Measurements from ENCODE around the gene SPINT2.

Gene SPINT2

DNA sequence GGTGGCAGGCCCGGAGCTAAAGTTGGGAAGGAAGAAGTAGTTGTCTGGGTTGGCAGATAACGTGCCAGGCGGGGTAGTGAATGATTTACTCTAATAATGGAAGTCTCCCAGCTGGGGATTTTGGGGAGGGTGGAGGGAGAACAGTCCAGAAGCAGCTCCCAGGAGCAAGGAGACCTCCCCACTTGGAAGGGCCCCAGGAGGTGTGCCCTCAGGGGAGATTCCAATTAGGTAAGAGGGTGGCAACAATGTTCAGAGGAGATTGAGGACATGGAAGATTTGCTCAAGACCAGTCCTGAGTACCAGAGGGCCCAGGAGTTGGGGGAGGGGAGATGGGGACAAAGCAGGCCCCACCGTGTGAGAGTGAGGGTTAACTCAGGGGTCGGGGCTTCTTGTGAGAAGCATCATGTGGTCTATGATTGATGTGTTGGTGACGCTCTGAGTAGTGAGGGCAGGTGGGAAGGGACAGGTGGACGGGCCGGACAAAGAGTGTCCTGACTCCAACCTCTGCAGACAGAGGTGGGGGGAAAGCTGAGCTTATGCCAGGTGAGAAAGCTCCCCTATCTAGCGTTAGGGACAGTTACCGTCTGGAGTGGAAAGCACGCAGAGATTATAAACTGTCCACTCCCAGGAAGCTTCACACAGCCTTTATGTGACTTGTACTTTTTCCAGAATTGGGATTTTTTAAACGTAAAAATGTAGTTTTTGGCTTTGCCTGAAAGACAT is 3.5 kb downstream of the SPINT2 start:
- no peak for DNase-seq (ENCODE audit: low spot score)

- DNase-seq (ENCODE audit: low spot score), result no peak
Observed at GRCh38 chr19:38268539-38268938, 4.2 kb downstream of the SPINT2 start.

DNA sequence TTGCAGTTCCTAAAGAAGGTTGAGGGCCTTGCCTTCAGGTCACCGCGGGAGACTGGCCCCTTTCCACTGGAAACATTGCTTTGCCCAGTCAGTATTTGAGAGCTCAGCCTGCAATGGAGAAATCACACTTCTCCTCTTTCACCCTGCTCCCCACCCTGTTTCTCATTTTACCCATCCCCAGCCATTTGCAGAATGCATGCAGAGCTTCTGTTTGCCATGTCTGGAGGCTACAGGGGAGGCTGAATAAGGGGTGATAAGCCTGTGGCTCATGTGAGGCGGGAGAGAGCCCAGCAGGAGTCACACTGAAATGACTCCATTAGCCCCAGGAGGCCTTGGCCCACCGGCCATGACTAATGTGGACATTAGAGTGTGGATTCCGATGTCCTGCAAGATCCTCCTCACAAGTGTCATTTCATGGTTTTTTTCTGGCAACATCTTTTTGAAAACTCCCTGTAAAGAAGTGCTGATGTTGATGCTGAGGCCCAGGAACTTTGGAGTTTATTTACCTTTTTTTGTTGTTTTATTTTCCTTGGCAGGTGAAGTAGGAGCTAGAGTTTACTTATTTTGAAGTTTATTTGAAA is 6.3 kb downstream of the SPINT2 start:
- no peak for DNase-seq (ENCODE audit: low spot score)

DNA sequence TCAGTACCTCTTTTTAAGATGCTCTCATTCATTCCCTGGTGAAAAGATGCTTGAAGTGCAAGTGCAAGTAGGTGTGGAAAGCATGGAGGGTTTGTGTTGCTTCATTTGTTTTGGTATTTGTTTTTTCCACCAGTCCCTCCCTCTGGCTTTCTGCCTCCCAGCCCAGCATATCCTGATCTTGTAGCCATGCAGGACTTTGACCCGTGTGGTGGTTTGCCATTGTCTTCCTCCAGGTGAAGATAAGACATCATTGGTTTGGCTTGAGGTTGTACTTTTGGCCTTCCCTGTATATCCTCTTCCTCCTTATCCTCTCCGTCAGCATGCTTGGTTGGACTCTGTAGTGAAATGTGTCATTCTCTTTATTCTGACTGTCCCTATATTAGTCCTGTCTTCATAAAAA is 9.1 kb downstream of the SPINT2 start:
- no peak for DNase-seq (ENCODE audit: low spot score)

GRCh38 chr19:38274739-38275138 is 10.4 kb downstream of the SPINT2 start:
- no peak for DNase-seq (ENCODE audit: low spot score)

DNA sequence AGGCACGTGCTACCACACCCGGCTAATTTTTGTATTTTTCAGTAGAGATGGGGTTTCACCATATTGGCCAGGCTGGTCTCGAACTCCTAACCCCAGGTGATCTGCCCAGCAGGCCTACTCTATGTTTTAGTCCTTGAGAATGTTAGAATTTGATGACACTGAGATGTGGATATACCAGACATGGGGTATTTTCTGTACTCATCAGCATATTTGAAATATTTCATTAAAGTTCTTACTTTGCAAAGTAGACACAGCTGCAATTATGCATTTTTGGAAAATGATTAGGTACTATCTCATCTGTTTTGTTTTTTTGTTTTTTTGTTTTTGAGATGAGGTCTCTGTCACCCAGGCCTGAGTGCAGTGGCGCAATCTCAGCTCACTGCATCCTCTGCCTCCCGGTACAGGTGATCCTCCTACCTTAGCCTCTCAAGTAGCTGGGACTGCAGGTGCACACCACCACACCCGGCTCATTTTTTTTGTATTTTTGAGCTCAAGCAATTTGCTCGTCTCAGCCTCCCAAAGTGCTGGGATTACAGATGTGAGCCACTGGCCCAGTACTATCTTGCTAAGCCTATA is 12.7 kb downstream of the SPINT2 start:
- DNase-seq (ENCODE audit: low spot score), result no peak

DNA sequence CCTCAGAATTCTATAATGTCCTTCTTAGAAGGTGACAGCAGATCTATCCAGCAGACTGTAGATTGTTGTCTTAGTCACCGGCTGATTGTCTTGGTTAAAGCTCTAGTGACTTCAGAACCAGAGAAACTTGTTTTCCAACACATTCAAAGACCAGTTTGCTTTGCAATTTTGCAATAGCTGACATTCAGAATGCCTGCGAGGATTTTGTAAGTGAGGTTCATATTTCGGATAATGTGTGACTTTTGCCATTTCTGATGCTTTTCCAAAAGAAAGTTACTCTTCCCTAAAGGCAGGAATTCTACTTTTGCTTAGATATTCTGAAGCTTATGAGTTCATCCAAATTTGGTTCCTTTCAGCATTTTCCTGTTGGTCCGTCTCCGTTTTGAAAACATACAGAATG is 13.2 kb downstream of the SPINT2 start:
- DNase-seq (ENCODE audit: low spot score), result no peak

GRCh38 chr19:38277969-38278680 is 13.8 kb downstream of the SPINT2 start:
- peak; percentile 72 for DNase-seq (ENCODE audit: low spot score)

GRCh38 chr19:38278751-38279150 is 14.4 kb downstream of the SPINT2 start:
- DNase-seq (ENCODE audit: low spot score), result no peak

DNA sequence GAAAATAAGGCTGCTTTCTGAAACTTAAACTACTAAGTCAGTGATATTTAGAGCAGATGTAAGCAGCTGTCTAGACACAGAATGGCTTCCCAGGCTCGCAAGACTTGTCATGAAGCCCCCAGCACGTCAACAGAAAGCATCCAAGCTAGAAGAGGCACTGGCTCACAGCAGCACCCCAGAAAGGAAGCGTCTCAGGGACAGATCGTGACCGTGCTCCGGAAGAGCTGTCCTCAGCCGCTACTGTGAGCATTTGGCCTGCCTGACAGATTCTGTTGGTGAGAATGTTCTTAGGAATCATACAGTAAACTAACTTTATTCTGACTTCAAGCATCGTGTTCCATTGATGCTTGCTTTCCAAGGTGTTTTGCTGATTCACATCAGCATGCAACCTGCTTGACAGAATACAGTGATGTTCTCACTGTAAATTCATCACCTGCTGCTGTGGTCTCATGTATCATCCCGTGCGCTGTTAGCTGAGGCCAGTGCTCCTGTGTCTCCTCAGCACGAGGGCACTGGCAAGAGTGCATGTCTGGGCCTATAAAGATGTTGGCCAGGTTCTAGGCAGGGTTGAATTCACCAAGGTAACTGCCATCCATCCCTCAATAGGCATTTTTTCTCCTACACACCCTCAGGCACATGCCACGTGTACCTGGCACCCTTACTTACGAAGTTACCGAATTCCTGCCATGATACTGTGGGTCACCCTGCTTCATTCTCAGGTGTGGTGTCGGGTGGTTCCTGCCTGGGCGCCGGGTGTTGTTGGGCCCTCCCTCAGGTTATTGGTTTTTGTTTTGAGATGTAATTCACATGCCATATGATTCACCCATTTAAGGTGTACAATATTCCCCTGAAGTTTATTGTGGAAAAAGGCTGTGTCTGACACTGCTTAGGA is 15.9 kb downstream of the SPINT2 start:
- no peak for DNase-seq (ENCODE audit: low spot score)

GRCh38 chr19:38281811-38282566 is 17.6 kb downstream of the SPINT2 start:
- DNase-seq (ENCODE audit: low spot score), result no peak

DNA sequence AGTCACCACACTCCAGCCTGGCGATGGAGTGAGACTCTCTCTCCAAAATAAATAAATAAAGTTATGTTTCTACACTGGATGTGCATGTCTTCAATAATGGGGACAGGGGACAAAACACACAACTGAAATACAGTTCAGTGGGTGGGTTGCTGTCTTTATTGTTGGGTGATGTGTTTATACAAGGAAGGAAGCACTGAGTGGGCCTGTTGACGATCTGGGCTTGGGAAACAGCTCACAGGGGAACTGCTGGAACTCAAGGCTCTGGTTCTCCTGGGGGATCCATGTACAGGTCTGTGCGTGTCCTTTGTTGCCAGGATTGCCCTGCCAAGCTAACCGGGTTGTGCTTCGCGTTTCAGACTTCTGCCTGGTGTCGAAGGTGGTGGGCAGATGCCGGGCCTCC is 18.9 kb downstream of the SPINT2 start:
- no peak for DNase-seq (ENCODE audit: low spot score)

- no peak for DNase-seq (ENCODE audit: low spot score)
Observed at GRCh38 chr19:38284422-38284821, 20.0 kb downstream of the SPINT2 start.

DNA sequence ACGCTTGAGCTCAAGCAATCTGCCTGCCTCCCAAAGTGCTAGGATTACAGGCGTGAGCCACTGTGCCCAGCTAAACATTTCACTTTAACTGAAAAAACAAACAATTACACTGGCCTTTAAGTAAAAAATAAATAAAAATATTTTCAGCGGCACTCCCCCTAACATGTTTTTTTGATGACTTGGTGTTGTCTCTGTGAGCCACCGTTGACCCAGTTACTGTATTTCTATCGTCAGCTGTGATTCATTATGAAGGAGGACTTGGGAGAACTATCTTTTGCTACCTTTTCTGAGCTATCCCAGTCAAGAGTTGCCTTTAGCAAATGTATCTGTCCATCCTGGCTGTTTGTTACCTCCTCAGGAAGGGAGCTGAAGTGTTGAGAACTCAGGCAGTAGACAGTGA is 21.2 kb downstream of the SPINT2 start:
- DNase-seq (ENCODE audit: low spot score), result no peak

- DNase-seq (ENCODE audit: low spot score), result no peak
Observed at GRCh38 chr19:38287604-38288003, 23.2 kb downstream of the SPINT2 start.

GRCh38 chr19:38288123-38288855 is 23.9 kb downstream of the SPINT2 start:
- DNase-seq (ENCODE audit: low spot score), result no peak

DNA sequence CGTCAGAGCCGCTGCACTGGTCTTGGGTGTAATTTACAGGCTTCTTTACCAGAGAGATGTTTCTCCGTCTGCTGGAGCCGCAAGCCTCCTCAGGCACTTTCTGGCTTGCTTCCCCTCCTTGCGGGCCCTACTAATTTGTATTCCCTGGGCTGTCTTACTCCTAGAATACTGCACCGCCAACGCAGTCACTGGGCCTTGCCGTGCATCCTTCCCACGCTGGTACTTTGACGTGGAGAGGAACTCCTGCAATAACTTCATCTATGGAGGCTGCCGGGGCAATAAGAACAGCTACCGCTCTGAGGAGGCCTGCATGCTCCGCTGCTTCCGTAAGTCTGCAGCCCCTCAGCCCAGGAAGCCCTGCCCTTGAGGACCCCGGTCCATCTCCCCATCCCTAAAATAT is 25.6 kb downstream of the SPINT2 start:
- DNase-seq (ENCODE audit: low spot score), result no peak

GRCh38 chr19:38290631-38291147 is 26.3 kb downstream of the SPINT2 start:
- no peak for DNase-seq (ENCODE audit: low spot score)

DNA sequence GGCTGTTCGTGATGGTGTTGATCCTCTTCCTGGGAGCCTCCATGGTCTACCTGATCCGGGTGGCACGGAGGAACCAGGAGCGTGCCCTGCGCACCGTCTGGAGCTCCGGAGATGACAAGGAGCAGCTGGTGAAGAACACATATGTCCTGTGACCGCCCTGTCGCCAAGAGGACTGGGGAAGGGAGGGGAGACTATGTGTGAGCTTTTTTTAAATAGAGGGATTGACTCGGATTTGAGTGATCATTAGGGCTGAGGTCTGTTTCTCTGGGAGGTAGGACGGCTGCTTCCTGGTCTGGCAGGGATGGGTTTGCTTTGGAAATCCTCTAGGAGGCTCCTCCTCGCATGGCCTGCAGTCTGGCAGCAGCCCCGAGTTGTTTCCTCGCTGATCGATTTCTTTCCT is 27.5 kb downstream of the SPINT2 start:
- no peak for DNase-seq (ENCODE audit: low spot score)

DNA sequence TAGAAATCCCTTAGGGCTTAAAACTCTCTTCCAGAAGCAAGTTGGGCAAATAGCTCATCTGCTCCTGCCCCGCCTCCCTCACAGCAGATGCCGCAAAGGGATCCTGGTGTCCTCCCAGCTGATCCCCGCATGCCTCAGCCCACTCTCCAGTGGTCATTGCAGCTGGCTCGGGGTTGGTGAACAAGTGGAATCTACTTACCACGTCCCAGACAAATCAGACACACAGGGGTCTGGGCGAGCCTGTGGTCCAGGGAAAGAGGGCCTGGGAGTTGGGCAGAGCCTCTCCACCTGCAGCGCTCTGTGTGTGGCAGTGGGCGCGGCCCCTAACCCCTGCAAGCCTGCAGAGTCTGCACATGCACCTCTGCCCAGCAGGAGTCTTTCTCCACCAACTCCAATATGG is 28.9 kb downstream of the SPINT2 start:
- DNase-seq (ENCODE audit: low spot score), result no peak
